GM20000 (cell line): Measurements from ENCODE around the gene PRR12.

Experiments used
- DNase-seq: peaks from one replicate; pipeline ENCODE4 v3.0.0; 2012; ENCODE audit warnings: low spot score
- CTCF ChIP-seq: IDR thresholded peaks from 2 replicates; pipeline ENCODE4 v1.5.1; 2012; ENCODE audit warnings: mild to moderate bottlenecking, control low read depth; ENCODE audit errors: extremely low read depth, missing control alignments

Gene PRR12

GRCh38 chr19:49574206-49574755 is 16.7 kb upstream of the PRR12 start:
- no peak for DNase-seq
- TF ChIP-seq CTCF = no peak

- DNase-seq = no peak
- no peak for TF ChIP-seq CTCF
These were observed 11.8 kb upstream of the PRR12 start for GRCh38 chr19:49579193-49579592.

GRCh38 chr19:49579947-49580263 is 11.1 kb upstream of the PRR12 start:
- no peak for DNase-seq
- TF ChIP-seq CTCF = no peak

GRCh38 chr19:49580264-49581006 is 10.5 kb upstream of the PRR12 start, which contains the start of gene NOSIP:
TSS of gene NOSIP (minus strand) at chr19:49580556. CDS start at chr19:49560691, 19,865 bp downstream.
- no peak for TF ChIP-seq CTCF
- DNase-seq = peak; percentile 89

- TF ChIP-seq CTCF = no peak
- no peak for DNase-seq
These were observed 9.9 kb upstream of the PRR12 start, which contains the start of gene PRRG2 for GRCh38 chr19:49581007-49581508. TSS of gene PRRG2 (plus strand) at chr19:49581316. CDS start at chr19:49583220, 1,904 bp downstream.

- no peak for DNase-seq
- TF ChIP-seq CTCF = no peak
These were observed 7.7 kb upstream of the PRR12 start for GRCh38 chr19:49583239-49583638.

GRCh38 chr19:49585023-49585422 is 6.0 kb upstream of the PRR12 start:
- no peak for DNase-seq
- no peak for TF ChIP-seq CTCF
